Heart left ventricle (tissue), 16 donors: ENCODE data around the gene IRAK4. TPM values are rescaled to one million over a fixed set of nuclear protein-coding genes. Genes with fewer than 3 reads are reported as not detected.

Experiments used
- ATAC-seq, 4 donors: fragments of 200-7000 bp; cut with Tn5 transposase; one replicate each; pipeline ENCODE4 v1.9.1; 2020 to 2022; ENCODE audit warnings: moderate library complexity in 4 of 4, mild to moderate bottlenecking in 3 of 4, moderate number of reproducible peaks in 1 of 4
- DNase-seq, 5 donors: peaks; one replicate each; pipeline ENCODE4 v3.0.0-alpha.2; 2020
- H3K27ac ChIP-seq, 12 donors: fragments of 200-600 bp; sonication (generic) in 4 of 12; one replicate each; pipeline versions ENCODE4 v1.5.0 to v1.8.0; 2016 to 2022; ENCODE audit warnings: mild to moderate bottlenecking in 2 of 12
- H3K27me3 ChIP-seq, 9 donors: fragments of 200-600 bp; sonication (generic) in 2 of 9; one replicate each; pipeline versions ENCODE4 v1.5.1 to v1.8.0; 2016 to 2022; ENCODE audit warnings: mild to moderate bottlenecking in 3 of 9
- H3K36me3 ChIP-seq, 9 donors: fragments of 200-600 bp; sonication (generic) in 2 of 9; one replicate each; pipeline versions ENCODE4 v1.5.0 to v1.8.0; 2018 to 2022; ENCODE audit warnings: mild to moderate bottlenecking in 2 of 9
- H3K4me1 ChIP-seq, 12 donors: fragments of 200-600 bp; sonication (generic) in 4 of 12; one replicate each; pipeline versions ENCODE4 v1.5.0 to v1.8.0; 2016 to 2022; ENCODE audit warnings: mild to moderate bottlenecking in 3 of 12
- H3K4me3 ChIP-seq, 12 donors: fragments of 200-600 bp; sonication (generic) in 4 of 12; one replicate each; pipeline versions ENCODE4 v1.5.0 to v1.8.0; 2017 to 2022; ENCODE audit warnings: mild to moderate bottlenecking in 9 of 12, moderate library complexity in 4 of 12
- H3K9me3 ChIP-seq, 12 donors: fragments of 200-600 bp; sonication (generic) in 4 of 12; one replicate each; pipeline versions ENCODE4 v1.5.0 to v1.8.0; 2016 to 2022; ENCODE audit warnings: mild to moderate bottlenecking in 1 of 12
- CTCF ChIP-seq, 12 donors: fragments of 200-600 bp; sonication (generic) in 4 of 12; IDR thresholded peaks; one replicate each; pipeline versions ENCODE4 v1.5.0 to v1.8.0; 2018 to 2022; ENCODE audit warnings: antibody characterized with exemption in 12 of 12, mild to moderate bottlenecking in 5 of 12
- POLR2A ChIP-seq, 2 donors: fragments of 450-650 bp; IDR thresholded peaks; one replicate each; pipeline ENCODE4 v1.6.1; 2017; ENCODE audit warnings: antibody characterized with exemption in 2 of 2, mild to moderate bottlenecking in 2 of 2, moderate library complexity in 2 of 2
- WGBS, 4 donors: extraction: QIAGEN DNeasy Blood & Tissue Kit in 2 of 4; methylation state at CpG; one replicate each; pipeline versions ENCODE4 v1.1.5 to v1.1.7; 2013 to 2018; 5-methylcytosine and 5-hydroxymethylcytosine counted together
- intact Hi-C, 10 donors: fragments of 100-400 bp; cut with DNase I; formaldehyde crosslinking; loops; one replicate each; pipeline versions ENCODE4 v1.11.1 to v1.14.2; 2022
- polyA plus RNA-seq, 2 donors: library from polyadenylated mRNA; stranded (reverse); fragments of 200-250 nt; gene quantifications; one replicate each; pipeline ENCODE4 v1.2.3, GENCODE V29; 2013
- total RNA-seq, 9 donors: library from RNA; depleted of rRNA in 2 of 9; stranded (reverse); fragments of >200 nt in 2 of 9; fragmentation: NEBNext Ultra II Directional in 3 of 9; extraction: Animal tissue kit (Norgen Biotek cat#: 25700) in 3 of 9; gene quantifications; one replicate each; pipeline versions ENCODE4 v1.1.0 to v1.2.4, GENCODE V29; 2016 to 2023
- donor health status: ischemic (EF 13 %, LVEDD 7.1; RV severe dilation, severe dysfunction).
- donor health status: healthy with polysubstance abuse.
- donor health status: DM: no; HTN: yes; CAD: no.
- donor health status: DM: no; HTN: no; CAD: no.
- donor health status: ischemic (EF 25% LVEDD 6.9; RV normal size, moderate dysfunction).
- donor health status: ischemic (EF 25% LVEDD 5.7; RV mildly dilated, moderate dysfunction).
- donor health status: healthy.
- donor health status: DM: yes; HTN: yes; CAD: no.
- donor health status: ischemic (EF 35%, LVEDD 5.7; RV mildly dilated, moderate dysfunction).
- donor health status: nonischemic (EF 11% LVEDD 7.7; RV severe dilation, severe dysfunction).
- donor health status: DM: yes; HTN: yes; CAD: no.
- donor health status: PGD.
- donor health status: ischemic (EF 29% LVEDD 5.4; RV normal size, mild dysfunction).
- donor health status: nonischemic (EF 23%, LVEDD 6.1; RV moderate dilation, normal function).

The IRAK4 gene
- total and polyA plus RNA-seq, 11 donors: 3.3 to 14.4 (median 4.8) TPM

DNA sequence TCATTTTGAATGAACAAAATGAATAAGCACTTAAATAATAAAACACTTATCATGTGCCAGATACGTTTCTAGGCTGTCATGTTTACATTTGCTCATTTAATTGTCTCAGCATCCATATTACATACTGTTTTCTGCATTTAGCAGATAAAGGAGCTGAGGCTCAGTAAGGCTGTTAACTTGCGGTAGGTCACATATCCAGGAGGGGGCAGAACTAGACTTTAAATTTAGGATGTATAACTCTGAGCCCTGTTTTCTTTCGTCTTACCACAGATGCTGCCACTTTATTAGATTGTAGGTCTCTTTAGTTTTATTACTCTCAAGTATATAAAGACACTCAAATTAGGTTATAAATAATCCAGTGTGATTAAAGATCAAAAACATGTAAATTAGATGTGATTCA is 17.7 kb downstream of the IRAK4 start:
- 62 to 69% (median 64%) methylated on average over 3 of the region's 3 CpGs for WGBS, 4 donors
- Histone ChIP-seq H3K4me3 (no peak overlapping the region), H3K36me3 (peaks cover 0 to 98% (median 91%) of the 10 kb centered on the region in 9 donors), H3K27ac (no peak overlapping the region), H3K4me1 (no peaks in the 10 kb centered on the region), H3K27me3 (no peaks in the 10 kb centered on the region), H3K9me3 (no peaks in the 10 kb centered on the region)
- DNase-seq (no peak), ATAC-seq (no peak)
- TF ChIP-seq CTCF (IDR thresholded peaks at IDR 0.05) (peak in 10 of 12 donors; percentile 7 to 45 (median 23)), POLR2A (IDR thresholded peaks at IDR 0.05) (no peak)
- intact Hi-C loops: loop anchor here in 4 of 10 donors (5.0 to 10.0 kb wide), 2 partner anchors 106 to 108 kb away; no protein-coding TSS in a partner anchor

GRCh38 chr12:43786899-43787693 is 28.3 kb downstream of the IRAK4 start:
- ATAC-seq (no peak), DNase-seq (no peak)
- Histone ChIP-seq H3K36me3 (peaks cover 0 to 63% (median 55%) of the 10 kb centered on the region in 9 donors), H3K4me3 (no peak overlapping the region), H3K4me1 (peaks cover 0 to 3% (median 0%) of the 10 kb centered on the region in 12 donors), H3K27ac (no peak overlapping the region), H3K9me3 (no peaks in the 10 kb centered on the region), H3K27me3 (no peaks in the 10 kb centered on the region)
- intact Hi-C loops: no loop called here
- TF ChIP-seq CTCF (IDR thresholded peaks at IDR 0.05): no peak
- no peak for TF ChIP-seq POLR2A (IDR thresholded peaks at IDR 0.05)

- ATAC-seq (peak in 1 of 4 donors; percentile 33), DNase-seq (no peak)
- H3K4me1 ChIP-seq: peaks cover 0 to 3% (median 0%) of the 10 kb centered on the region in 12 donors
- no peaks in the 10 kb centered on the region for H3K27me3 ChIP-seq
- intact Hi-C loops: no loop called here
- H3K4me3 ChIP-seq: no peak overlapping the region
- TF ChIP-seq CTCF (IDR thresholded peaks at IDR 0.05) (no peak), POLR2A (IDR thresholded peaks at IDR 0.05) (no peak)
- no peak overlapping the region for H3K27ac ChIP-seq
- peaks cover 0 to 55% (median 41%) of the 10 kb centered on the region in 9 donors for H3K36me3 ChIP-seq
- H3K9me3 ChIP-seq: no peaks in the 10 kb centered on the region
These were observed 31.2 kb downstream of the IRAK4 start for GRCh38 chr12:43789941-43790340.

DNA sequence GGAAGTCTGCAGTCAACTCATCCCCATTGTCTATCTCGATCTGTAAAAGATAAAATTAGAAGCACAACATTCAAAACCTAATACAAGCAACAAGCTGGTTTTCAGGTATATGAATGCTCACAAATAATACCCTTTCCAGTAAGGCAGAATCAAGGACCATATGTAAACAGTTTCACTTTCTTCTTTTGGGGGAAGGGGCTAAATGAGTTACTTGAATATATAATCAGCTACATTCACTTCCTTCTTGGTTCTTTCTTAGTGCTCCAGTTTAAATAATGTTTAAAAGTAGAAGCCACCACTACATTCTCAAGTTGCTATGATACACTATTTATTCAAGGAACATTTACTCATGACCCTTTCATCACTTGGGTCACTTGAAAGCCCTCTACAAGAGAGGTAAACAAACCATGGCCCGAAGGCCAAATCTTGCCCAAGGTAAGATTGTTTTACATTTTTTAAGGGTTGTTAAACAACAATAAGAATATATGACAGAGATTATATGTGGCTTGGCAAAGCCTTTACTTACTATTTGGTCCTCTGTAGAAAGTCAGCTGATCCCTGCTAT is 37.0 kb downstream of the IRAK4 start:
- peak overlapping the region in 1 of 12 donors; percentile 3 for H3K27ac ChIP-seq
- ATAC-seq: no peak
- no peak overlapping the region for H3K4me3 ChIP-seq
- peaks cover 0 to 7% (median 0%) of the 10 kb centered on the region in 12 donors for H3K4me1 ChIP-seq
- TF ChIP-seq POLR2A (IDR thresholded peaks at IDR 0.05) (no peak), CTCF (IDR thresholded peaks at IDR 0.05) (no peak)
- 70 to 82% (median 78%) methylated on average over 2 of the region's 2 CpGs for WGBS, 4 donors
- H3K27me3 ChIP-seq: no peaks in the 10 kb centered on the region
- H3K36me3 ChIP-seq: peaks cover 0 to 79% (median 73%) of the 10 kb centered on the region in 9 donors
- DNase-seq: no peak
- no peaks in the 10 kb centered on the region for H3K9me3 ChIP-seq
- intact Hi-C loops: no loop called here
